Measurements from ENCODE around the gene SLC8A1. TPM values are rescaled to one million over a fixed set of nuclear protein-coding genes. Genes with fewer than 3 reads are reported as not detected.

Gene SLC8A1
- total and polyA plus RNA-seq, 2 of the 13 experiments (the other 11 are each of a cell fraction or from before 2014, with no cell fraction given): not detected

DNA sequence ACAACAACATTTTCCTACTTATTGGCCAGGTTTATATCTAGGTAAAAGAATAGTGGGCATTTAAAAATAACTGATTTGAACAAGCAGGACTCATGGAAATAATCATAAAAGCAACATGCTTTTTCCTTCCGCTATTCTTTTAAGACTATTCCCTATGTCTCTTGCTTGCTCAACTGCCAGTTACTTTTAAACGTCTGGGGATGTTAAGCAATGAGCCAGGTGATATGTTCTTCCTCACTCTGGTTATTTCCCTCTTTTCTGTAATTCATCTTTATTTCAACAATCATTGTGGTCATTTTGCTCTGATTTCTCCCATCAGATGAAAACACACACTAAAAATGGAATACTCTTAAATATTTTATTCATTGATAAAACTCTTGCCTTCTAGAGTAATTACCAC lies 33.4 kb upstream of the SLC8A1 start:
- no TSS peak for BruUV-seq (replicated peaks)
- Histone ChIP-seq H3K79me2 (ENCODE audit: insufficient read depth, low read length) (no peaks in the 10 kb centered on the region), H3K4me3 (replicated peaks in 1 of 3; ENCODE audit: insufficient read depth in 1 of 3, low read depth in 2 of 3, low read length in 3 of 3) (no peak overlapping the region), H4K20me1 (ENCODE audit: insufficient read depth, low read length) (no peaks in the 10 kb centered on the region), H2AFZ (ENCODE audit: low read length) (no peak overlapping the region), H3K4me1 (ENCODE audit: insufficient read depth, low read length) (peaks cover 9% of the 10 kb centered on the region; the same call in 1 of the 2 replicates), H3K4me2 (ENCODE audit: low read depth, low read length) (no peak overlapping the region), H3K27me3 (ENCODE audit: control insufficient read depth in 1 of 2, insufficient read depth in 2 of 2, low read length in 2 of 2) (no peaks in the 10 kb centered on the region), H3K9me3 (ENCODE audit: low read length) (no peaks in the 10 kb centered on the region), H3K9ac (ENCODE audit: insufficient read depth, low read depth, low read length) (no peak overlapping the region), H3K36me3 (replicated peaks in 1 of 2; ENCODE audit: control insufficient read depth in 1 of 2, insufficient read depth in 2 of 2, low read length in 2 of 2) (no peaks in the 10 kb centered on the region), H3K27ac (ENCODE audit: extremely low read length, insufficient read depth, low read length) (no peak overlapping the region)
- intact Hi-C loops (cut with micrococcal nuclease; ENCODE audit: unreplicated experiment): loop anchor here (1.0 to 5.0 kb wide), 2 partner anchors 69 to 1602 kb away; no protein-coding TSS in a partner anchor
- WGBS (ENCODE audit: low lambda C conversion rate): 48% methylated on average over 2 of the region's 2 CpGs
- CTCF ChIA-PET (ENCODE audit: low intra/inter-chr PET ratio, low total read pairs): no interaction called here
- in situ Hi-C loops (cut with HindIII; ENCODE audit: extremely low pct_ligation_motif_present, low pct_unique_long_range_greater_than_20kb): no loop called here
- POLR2A ChIA-PET: no interaction called here
- ATAC-seq (no peak), FAIRE-seq (no peak), DNase-seq (ENCODE audit: low spot score) (no peak)
- TF ChIP-seq NCOA2 (CRISPR knock-in tag; IDR thresholded peaks at IDR 0.05) (no peak), ARID2 (CRISPR knock-in tag; IDR thresholded peaks at IDR 0.05; ENCODE audit: borderline replicate concordance) (no peak), RFX3 (CRISPR knock-in tag; IDR thresholded peaks at IDR 0.05) (no peak), MLLT10 (CRISPR knock-in tag; IDR thresholded peaks at IDR 0.05) (no peak), ZNF782 (CRISPR knock-in tag; IDR thresholded peaks at IDR 0.05; ENCODE audit: borderline replicate concordance) (no peak), ZBTB7A (CRISPR knock-in tag; IDR thresholded peaks at IDR 0.05) (no peak), JUNB (CRISPR knock-in tag; IDR thresholded peaks at IDR 0.05; ENCODE audit: borderline replicate concordance) (no peak), ZNF674 (CRISPR knock-in tag; IDR thresholded peaks at IDR 0.05; ENCODE audit: low read depth) (no peak), NR2F1 (CRISPR knock-in tag; IDR thresholded peaks at IDR 0.05) (no peak), CAMTA2 (CRISPR knock-in tag; IDR thresholded peaks at IDR 0.05; ENCODE audit: borderline replicate concordance) (no peak), HES4 (CRISPR knock-in tag; IDR thresholded peaks at IDR 0.05; ENCODE audit: borderline replicate concordance) (no peak), SRY (CRISPR knock-in tag; IDR thresholded peaks at IDR 0.05) (no peak), SMAD3 (CRISPR knock-in tag; IDR thresholded peaks at IDR 0.05) (no peak)
- TF ChIP-seq, protein P1, sequence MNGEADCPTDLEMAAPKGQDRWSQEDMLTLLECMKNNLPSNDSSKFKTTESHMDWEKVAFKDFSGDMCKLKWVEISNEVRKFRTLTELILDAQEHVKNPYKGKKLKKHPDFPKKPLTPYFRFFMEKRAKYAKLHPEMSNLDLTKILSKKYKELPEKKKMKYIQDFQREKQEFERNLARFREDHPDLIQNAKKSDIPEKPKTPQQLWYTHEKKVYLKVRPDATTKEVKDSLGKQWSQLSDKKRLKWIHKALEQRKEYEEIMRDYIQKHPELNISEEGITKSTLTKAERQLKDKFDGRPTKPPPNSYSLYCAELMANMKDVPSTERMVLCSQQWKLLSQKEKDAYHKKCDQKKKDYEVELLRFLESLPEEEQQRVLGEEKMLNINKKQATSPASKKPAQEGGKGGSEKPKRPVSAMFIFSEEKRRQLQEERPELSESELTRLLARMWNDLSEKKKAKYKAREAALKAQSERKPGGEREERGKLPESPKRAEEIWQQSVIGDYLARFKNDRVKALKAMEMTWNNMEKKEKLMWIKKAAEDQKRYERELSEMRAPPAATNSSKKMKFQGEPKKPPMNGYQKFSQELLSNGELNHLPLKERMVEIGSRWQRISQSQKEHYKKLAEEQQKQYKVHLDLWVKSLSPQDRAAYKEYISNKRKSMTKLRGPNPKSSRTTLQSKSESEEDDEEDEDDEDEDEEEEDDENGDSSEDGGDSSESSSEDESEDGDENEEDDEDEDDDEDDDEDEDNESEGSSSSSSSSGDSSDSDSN (CRISPR knock-in tag; IDR thresholded peaks at IDR 0.05): no peak
- TF ChIP-seq, protein P2, sequence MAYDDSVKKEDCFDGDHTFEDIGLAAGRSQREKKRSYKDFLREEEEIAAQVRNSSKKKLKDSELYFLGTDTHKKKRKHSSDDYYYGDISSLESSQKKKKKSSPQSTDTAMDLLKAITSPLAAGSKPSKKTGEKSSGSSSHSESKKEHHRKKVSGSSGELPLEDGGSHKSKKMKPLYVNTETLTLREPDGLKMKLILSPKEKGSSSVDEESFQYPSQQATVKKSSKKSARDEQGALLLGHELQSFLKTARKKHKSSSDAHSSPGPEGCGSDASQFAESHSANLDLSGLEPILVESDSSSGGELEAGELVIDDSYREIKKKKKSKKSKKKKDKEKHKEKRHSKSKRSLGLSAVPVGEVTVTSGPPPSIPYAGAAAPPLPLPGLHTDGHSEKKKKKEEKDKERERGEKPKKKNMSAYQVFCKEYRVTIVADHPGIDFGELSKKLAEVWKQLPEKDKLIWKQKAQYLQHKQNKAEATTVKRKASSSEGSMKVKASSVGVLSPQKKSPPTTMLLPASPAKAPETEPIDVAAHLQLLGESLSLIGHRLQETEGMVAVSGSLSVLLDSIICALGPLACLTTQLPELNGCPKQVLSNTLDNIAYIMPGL (CRISPR knock-in tag; IDR thresholded peaks at IDR 0.05; ENCODE audit: borderline replicate concordance in 1 of 2, low read depth in 1 of 2): no peak
- TF ChIP-seq, protein P3, sequence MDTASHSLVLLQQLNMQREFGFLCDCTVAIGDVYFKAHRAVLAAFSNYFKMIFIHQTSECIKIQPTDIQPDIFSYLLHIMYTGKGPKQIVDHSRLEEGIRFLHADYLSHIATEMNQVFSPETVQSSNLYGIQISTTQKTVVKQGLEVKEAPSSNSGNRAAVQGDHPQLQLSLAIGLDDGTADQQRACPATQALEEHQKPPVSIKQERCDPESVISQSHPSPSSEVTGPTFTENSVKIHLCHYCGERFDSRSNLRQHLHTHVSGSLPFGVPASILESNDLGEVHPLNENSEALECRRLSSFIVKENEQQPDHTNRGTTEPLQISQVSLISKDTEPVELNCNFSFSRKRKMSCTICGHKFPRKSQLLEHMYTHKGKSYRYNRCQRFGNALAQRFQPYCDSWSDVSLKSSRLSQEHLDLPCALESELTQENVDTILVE (CRISPR knock-in tag; IDR thresholded peaks at IDR 0.05): no peak
- TF ChIP-seq, protein P4, sequence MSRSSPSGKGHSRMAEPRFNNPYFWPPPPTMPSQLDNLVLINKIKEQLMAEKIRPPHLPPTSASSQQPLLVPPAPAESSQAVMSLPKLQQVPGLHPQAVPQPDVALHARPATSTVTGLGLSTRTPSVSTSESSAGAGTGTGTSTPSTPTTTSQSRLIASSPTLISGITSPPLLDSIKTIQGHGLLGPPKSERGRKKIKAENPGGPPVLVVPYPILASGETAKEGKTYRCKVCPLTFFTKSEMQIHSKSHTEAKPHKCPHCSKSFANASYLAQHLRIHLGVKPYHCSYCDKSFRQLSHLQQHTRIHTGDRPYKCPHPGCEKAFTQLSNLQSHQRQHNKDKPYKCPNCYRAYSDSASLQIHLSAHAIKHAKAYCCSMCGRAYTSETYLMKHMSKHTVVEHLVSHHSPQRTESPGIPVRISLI (CRISPR knock-in tag; IDR thresholded peaks at IDR 0.05; ENCODE audit: borderline replicate concordance): no peak
